COR-L47 (cell line): ENCODE data around the gene KRT1.
"Not testable (repeated sequence)": the region's sequence is repeated elsewhere in the genome, so short reads cannot be mapped to it uniquely, and the experiment has no call there.

Experiments used
- DNase-seq: peaks from one replicate; lab custom pipeline; 2025; lab: John Stamatoyannopoulos, UW

Gene KRT1

DNA sequence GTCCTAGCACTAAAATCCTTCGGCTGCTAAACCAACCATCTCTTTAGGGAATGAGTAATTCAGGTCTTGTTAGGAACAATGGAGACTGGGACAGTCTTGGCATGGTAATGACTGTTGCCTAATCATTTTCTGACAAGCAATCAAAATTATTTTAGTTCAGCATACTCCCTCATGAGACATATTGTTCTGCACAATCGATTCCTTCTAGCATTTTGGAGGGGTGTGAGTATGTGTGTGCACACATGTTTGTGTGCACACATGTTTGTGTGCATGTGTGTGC is 2.1 kb upstream of the KRT1 start:
- no peak for DNase-seq

DNA sequence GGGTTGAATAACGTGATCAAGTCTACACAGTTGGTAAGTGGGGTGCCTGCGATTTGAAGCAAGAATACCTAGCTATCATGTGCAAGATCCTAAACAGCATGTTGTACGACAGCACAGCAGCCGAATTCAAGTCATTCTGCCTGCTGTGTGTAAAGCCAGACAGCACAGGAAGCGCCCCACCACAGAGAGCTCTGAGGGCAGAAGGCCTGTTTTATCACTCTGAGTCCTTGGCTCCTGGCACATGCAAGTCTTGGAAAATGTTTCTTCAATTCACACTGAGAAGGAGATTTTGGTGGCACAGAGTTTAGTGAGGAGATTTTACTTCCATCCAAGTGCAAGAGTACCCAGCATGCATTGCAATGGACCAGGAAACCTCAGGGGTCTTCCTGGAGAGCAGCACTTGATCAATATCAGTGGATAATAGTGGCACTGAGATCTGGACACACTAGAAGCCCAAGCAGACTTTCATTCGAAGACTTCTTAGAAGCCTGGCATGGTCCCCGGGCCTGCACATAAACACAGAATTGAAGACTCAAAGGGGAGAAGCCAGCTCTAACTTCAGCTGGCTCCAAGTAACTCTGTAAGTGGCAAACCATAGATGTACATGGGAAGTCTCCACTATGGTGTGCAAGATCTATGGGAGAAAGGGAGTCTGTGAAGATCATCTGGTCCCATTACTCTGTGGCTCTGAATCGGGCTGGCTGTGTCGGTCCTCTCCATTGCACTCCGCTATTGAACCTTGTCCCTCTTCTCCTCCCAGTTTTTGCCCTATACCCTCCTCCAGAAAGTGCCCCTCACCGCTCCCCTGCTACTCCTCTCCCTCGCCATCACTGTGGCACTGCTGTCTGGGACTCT is 1.5 kb upstream of the KRT1 start:
- no peak for DNase-seq

DNA sequence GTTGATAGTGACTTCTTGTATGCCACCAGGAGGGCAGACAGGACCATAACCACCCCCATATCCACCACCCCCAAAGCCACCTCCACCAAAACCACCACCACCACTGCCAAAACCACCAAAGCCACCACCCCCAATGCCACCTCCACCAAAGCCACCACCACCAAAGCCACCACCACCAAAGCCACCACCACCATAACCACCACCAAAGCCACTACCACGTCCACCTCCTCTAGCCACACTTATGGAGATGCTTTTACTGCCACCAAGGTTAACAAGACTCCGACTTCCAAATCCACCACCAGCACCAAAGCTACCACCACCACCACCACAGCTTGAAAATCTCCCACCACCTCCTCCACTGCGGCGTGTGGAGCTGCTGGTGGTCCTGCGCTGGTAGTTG is 332 bp downstream of the KRT1 start:
- DNase-seq, result no peak

DNA sequence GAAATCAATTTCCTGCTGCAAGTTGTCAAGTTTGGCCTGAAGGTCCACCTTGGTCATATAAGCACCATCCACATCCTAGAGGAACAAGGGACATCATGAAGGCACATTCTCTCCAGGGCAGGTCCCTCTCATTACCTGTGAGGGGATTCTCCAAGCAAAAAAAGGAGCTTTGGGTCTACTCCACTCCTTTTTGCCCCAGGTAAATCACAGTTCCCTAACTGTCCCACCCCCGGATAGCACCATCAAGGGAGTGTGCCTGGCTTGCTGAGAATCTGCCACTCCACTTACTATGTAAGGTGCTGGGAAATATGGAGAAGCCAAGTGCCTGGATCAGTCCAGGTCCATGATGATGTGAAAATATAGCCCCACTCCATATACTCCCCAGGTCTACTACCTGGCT is 2.5 kb downstream of the KRT1 start:
- no peak for DNase-seq

DNA sequence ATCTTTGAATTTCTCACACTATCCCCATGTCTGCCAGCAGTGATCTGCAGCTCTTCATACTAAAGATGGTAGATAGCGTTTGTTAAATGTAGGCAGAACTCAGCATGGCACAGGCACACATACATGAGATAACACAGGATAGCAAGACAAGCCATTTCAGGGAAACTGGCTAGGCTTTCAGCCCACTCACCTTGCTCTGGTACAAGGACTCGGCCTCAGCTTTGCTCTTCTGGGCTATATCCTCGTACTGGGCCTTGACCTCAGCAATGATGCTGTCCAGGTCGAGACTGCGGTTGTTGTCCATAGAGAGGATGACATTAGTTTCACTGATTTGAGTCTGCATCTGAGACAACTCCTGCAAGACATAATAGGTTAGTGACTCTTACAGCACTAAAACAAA is 3.1 kb downstream of the KRT1 start:
- no peak for DNase-seq

DNA sequence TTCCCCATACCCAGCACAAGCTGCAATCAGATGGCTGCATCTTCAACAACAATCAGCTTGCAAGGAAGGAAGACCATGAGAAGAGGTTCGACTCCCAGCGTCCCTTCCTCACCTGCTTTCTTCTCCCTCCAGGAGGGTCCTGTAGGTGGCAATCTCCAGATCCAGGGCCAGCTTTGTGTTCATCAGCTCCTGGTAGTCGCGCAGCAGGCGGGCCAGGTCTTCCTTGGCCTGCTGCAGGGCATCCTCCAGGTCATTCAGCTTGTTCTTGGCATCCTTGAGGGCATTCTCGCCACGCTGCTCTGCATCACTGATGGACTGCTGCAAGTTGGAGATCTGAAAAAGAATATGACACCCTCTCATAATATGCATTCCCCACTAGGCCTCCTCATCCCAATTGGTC is 4.0 kb downstream of the KRT1 start:
- no peak for DNase-seq

DNA sequence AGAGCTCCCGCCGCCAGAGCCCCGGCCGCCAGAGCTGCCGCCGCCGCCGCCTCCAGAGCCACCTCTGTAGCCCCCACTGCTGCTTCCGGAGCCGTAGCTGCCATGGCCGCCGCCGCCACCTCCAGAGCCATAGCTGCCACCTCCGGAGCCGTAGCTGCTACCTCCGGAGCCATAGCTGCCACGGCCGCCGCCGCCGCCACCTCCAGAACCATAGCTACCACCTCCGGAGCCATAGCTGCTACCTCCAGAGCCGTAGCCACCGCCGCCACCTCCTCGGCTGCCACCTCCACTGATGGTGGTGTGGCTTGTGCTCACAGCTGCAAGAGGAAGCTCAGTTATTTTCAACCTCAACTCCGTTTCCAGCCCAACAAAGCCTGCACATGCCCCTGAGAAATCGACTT is 4.9 kb downstream of the KRT1 start:
- DNase-seq, result no peak

DNA sequence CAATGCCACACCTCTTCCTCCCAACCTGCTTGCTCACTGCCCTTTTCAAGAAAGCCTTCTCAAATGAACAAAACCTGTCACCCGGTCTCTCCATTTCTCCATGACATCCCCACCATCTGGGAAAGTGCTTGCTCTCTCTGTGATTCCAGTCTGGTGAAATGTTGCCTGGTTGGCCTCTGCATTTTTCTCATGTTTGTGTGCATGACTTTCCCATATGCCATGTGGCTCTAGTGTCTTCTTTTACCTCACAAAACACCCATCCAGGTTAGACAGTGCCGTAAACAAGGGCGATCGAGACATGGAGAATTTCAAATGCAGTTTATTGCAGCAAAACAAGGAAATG is 5.8 kb downstream of the KRT1 start:
- DNase-seq, result no peak

DNA sequence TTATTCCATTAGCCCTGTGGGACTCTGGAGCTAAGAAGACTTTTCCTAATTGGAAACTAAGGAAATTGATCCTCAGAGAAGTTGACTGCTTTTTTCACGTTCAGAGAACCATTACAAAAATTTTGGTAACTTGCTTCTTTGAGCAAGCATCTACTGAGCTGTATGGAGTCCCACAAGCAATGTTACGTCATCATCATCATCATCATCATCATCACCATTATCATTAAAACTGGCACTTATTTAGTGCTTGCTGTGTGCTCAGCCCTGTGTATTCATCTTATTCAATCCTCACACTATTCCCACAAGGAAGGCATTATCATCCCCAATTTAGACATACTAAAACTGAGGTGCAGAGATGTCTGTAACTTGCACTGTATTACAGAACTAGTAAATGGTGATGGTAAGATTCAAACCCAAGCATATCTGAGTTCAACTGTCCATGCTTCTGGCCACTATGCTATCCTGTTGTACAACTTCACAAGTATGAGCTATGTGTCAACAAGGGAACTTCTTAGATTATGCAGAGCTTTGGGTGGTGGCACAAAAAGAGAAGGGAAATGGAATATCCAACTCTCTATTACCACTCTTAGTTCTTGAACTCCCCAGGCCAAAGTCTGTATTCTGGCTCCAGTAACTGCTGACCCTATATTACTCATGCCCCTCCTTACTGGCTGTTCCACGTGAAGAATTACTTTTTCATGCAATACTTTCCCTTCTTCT is 6.3 kb downstream of the KRT1 start:
- DNase-seq, result no peak

DNA sequence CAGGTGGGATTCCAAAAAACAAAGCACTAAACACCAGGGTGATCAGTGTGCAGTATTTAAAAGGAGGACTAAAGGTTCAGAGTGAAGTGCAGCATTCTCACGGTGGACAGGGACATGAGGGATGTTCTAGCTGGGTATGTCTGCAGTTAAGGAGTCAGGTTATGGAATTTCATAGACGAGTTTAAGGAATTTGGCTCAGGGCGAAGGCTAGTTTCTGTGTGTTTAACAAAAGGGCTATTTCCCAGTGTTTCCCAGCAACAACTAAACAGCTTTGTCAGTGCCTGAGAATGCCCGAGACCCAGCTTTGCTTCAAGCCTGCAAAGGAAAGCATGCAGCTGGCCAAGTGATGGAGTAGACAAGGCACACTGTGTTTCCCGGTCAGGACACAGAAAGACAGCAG is 7.0 kb downstream of the KRT1 start:
- no peak for DNase-seq

DNA sequence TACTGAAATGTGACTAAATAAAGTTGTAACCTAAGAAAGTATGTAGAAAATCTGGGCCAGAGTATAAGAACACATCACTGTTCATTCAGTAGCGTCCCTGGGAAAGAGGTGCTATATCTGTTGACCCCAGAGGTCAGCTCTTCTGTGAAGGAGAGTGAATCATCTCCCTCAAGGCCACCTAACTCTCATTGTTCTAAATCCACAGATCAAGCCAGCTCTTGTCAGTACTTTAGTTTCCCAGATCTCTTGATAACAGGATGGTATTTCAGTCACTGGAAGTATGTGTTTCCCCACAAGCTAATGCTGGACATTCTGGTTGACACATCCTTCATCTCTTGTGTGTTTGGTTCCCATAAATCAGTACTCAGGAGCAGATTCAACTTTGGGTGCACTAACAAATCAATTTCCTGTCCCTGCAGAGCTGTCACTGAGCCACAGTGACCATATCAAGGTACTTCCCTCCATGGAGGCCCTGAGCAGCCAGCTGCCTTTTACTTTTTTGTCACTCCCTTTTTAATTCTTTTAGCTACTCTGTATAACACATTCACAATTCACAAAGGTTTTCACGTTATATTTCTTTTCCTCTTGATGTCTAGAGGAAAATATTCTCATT is 7.8 kb downstream of the KRT1 start:
- DNase-seq, result no peak

DNA sequence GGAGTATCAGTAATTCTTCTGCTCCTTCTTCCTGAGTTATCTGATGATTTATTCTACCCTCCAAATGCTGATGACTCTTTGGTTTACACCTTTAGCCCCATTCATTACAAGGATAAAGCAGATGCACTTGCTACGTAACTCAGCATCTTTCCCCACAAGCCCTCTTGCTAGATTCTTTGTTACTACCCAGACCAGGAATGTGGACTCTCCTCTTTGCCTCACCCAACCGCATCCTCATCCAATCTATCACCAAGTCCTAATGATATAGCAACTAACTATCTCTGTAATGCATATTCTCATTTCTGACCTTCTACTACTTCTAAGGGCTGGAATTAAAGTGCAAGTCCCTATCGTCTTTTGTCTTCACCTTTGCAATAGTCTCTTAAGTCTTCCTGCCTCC is 9.2 kb downstream of the KRT1 start:
- DNase-seq, result no peak

DNA sequence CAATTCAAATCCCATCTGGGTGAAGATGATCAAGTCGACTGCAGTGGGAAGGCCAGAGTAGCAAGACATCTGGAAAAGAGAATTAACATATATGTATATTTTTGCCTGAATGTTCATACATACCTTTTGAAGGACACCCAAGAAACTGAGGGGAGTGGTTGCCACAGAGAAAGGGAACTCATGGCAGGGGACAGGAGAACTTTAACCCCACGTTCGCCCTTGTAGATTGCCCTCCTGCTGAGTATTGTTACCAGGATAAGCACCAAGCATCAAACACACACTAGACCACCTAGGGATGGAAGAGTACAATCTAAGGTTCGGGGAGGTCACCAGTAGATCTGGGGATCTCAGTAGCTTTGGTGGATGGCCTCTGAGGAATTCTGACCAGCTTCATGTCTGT is 9.7 kb downstream of the KRT1 start:
- DNase-seq, result no peak

DNA sequence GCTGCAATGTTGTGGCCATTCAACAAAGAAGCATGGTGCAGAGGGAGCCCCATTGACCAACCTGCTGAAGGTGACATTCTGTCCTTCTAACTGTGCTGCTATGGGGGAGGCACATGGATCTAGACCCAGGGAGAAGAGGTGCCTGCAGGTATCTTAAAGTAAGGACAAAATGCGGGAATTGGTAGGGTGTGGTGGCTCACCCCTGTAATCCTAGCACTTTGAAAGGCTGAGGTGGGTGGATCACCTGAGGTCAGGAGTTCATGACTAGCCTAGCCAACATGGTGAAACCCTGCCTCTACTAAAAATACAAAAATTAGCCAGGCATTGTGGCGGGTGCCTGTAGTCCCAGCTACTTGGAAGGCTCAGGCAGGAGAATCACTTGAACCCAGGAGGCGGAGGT is 10.3 kb downstream of the KRT1 start:
- not testable (repeated sequence) for DNase-seq

DNA sequence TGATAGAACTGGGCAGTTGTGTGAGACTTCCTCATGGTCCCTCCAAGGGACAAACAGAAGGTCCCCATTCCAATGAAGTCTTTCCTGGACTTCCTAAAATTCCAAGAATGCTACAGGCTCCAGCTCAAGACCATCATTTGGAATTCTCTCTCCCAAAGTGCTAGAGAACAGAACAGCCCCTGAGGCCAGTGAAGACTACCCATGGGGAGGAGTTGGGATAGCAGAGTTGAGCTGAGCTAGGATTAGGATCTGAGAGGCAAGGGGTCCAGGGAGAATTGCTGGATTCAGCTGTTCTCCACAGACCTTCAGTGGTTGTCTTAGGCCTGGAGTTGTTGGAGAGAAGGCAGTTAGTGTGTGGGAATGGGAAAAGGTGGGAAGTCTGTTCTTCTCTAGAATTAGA is 10.8 kb downstream of the KRT1 start:
- DNase-seq, result no peak

DNA sequence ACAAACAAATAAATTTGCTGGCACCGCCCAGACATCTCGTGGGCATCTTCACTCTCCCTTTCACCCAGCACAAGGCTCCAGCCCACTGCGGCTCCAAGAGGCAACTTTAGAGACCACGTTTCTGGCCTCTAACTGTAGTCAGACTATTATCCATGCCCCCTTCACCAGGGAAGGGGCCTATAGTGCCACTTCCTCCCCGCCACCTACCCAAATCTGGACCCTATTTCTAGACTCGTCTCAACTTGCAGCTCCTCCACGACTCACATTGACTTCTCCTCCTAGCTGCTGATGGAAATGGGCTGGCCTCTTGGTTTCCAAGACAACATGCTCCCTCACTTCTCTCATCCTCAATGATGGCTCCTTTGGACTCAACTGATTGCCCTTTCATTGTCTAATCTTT is 12.3 kb downstream of the KRT1 start:
- DNase-seq, result no peak

DNA sequence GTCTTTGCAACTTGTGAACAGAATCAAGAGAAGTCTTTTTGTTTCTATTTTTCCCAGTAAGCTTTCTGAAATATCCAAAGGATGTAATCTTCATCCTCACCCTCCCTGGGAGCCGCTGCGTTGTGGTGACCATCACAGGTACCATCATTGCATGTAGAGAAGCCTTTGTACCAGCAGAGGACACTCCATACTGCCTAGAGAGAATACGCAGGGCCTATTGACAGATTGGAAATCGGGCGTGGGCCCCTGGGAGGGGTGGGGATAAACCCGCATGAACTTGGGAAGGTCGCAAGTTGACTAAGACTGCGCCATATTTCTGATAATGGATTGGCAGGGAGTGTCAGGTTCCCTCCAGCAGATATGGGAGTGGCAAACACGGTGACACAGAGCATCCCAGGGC is 12.7 kb downstream of the KRT1 start:
- no peak for DNase-seq

DNA sequence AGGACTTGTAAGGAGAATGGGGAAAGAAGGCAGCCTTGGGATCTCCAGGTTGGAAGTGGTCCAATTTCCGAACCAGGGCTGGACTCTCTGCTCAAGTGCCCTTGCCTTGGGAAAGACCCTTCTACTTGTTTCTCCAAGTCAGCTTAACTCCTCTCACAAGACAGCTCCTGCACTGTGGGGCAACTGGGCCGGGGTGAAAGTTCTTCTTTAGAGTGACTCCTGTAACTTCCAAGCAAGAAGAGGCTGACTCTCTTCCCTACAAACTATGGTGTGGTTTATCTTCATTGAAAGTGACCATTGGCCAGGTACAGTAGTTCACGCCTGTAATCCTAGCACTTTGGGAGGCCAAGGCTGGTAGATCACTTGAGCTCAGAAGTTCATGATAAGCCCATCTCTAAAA is 13.7 kb downstream of the KRT1 start:
- no peak for DNase-seq

DNA sequence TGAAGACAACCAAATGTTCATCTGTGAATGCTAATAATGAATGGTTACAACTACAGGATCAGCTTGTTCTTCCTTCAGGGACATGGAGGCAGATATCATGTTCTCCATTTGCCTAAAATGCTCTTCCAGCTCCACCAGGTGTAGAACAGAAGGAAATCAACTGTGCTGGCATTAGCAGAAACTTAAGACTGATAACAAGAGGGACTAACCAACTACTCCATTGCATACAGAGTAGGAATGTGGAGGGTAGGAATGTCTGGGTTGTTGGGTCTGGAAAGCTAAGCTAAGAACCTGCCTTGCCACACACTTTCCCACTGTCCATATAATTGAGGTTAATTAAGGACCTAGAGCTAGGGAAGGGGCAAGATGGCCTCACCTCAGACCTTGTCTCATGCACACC is 16.8 kb downstream of the KRT1 start:
- no peak for DNase-seq

DNA sequence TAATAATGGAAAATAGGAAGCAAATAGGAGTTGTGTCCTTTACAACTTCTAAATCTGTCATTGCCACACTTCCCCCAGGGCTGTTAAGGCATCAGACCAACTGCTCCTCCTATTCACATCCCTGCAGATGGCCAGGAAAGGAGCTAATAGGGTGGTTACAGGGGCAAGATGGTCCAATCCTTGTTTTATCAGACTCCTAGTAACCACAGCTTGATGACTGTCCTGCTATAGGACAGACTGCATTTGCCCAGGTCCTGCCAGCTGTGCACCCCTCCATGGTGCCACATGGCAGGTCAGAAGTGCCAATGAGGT is 17.3 kb downstream of the KRT1 start:
- no peak for DNase-seq

DNA sequence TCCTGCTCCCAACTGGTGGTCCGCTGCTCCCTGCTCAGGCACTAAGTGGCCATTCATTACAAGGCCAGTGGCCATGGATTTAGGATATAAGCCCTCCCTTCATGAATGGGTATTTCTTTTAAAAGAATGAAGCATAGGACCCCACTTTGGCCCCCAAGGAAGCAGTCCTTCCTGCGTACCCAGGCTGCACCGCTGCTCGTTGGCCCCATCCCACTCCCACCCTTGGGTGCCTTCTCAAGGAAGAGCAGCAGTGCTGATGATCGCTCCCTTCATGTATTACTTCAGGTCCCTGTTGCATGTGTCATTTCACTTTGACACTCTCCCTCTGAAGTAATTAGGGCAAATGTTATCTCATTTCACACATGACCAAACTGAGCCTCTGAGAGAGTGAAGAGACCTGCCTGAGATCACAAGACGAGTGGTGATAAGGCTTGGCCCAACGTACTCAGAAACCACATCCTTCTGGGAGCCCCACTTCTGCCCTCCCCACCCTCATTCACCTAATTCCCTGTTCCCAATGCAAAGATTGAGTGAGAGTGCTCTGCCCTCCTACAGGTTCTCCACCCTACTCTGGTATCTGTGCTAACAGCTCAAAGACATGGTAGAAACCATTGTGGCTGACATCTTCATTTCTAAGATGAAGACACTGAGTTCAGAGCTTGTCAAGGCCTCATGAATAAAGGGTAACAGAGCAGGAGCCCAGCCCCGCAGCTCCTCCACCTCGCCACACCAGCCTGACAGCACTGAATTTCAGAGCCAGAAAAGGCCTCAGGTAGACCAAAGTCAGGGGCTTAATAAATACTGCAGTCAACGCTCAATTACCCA is 17.9 kb downstream of the KRT1 start:
- DNase-seq, result no peak

DNA sequence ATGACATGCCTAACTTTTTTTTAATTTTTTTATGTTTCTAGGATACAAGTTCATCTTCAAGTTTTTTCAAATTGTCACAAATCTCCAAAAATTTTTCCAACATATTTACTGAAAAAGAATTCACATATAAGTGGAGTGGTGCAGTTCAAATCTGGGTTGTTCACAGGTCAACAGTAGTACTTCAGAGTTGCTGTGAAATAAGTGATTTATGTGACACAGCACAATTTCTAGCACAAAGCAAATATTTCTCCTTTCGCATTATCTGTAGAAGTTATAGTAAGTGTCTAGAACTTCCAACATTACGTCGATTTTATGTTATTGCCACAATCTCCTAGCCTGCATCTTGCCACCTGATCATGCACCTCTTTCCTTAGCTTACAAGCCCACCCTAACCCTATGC is 18.5 kb downstream of the KRT1 start:
- DNase-seq, result no peak

DNA sequence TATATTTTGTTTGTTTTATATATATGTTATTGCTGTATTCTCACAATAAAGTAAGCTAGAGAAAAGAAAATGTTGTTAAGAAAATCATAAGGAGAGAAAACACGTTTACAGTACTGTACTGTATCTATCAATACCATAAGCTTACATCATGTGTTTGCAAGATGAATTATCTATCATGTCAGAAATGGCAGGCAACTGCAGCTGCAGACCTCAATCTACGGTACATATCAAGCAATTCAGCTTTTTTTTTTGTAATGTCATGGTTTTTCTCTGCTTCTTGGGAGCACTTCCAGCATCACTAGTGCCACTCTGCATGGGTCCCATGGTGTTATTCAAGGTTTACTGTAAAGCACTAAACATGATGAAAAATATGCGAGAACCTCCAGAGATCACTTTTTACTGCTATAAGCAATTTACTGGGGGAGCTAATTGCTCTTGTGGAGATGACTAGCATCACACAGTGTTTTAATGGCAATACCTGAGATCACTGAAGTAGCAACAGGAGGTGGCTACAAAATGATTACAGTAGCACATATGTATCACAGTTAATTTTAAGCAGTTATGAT is 19.2 kb downstream of the KRT1 start:
- DNase-seq, result no peak
